Measurements from ENCODE around the gene P2RX7.

DNA sequence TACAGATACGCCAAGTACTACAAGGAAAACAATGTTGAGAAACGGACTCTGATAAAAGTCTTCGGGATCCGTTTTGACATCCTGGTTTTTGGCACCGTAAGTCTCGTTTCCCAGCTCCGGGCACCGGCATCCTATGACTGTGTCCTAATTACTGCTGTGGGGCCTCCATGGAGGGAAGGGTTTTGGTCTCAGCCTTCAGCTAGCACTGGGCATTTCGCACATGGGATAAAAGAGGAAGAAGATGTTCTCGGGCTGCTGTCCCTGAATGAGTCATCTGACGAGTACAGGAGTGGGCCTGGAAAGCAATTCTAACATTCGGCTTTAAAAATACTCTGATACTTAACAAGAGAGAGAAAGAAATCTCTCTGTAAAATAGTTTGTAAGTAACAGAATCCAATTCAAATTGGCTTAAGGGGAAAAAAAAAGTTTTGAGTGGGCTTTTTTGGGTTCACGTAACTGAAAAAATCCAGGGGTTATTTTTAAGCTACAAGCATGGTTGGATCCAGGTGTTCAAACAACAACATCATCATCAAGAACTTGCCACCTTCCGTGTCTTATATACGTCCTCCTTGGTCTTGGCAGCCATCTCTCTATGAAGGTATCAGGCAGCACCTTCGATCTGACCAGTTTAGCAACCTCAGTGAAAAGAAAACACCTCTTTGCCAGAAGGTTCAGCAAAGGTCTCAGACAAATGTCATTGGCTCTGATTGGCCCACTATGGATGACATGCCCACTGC is 42.9 kb downstream of the P2RX7 start:
- TF ChIP-seq, protein P1, sequence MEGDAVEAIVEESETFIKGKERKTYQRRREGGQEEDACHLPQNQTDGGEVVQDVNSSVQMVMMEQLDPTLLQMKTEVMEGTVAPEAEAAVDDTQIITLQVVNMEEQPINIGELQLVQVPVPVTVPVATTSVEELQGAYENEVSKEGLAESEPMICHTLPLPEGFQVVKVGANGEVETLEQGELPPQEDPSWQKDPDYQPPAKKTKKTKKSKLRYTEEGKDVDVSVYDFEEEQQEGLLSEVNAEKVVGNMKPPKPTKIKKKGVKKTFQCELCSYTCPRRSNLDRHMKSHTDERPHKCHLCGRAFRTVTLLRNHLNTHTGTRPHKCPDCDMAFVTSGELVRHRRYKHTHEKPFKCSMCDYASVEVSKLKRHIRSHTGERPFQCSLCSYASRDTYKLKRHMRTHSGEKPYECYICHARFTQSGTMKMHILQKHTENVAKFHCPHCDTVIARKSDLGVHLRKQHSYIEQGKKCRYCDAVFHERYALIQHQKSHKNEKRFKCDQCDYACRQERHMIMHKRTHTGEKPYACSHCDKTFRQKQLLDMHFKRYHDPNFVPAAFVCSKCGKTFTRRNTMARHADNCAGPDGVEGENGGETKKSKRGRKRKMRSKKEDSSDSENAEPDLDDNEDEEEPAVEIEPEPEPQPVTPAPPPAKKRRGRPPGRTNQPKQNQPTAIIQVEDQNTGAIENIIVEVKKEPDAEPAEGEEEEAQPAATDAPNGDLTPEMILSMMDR (IDR thresholded peaks at IDR 0.05; ENCODE audit: low read length), result no peak
- no peak for TF ChIP-seq EZH2phosphoT487 (IDR thresholded peaks at IDR 0.05; ENCODE audit: low read length)
